Spleen (tissue), 11 donors: Measurements from ENCODE around the gene NENF. TPM values are rescaled to one million over a fixed set of nuclear protein-coding genes. Genes with fewer than 3 reads are reported as not detected.

ENCODE experiments used
- DNase-seq: peaks from one replicate; pipeline ENCODE4 v3.0.0-alpha.2; 2020
- H3K27ac ChIP-seq, 8 donors: fragments of 200-600 bp; sonication (generic) in 7 of 8; 1 replicate in 4 of 8; 2 replicates in 4 of 8; pipeline versions ENCODE4 v1.5.0 to v1.8.0; 2016 to 2021; ENCODE audit warnings: inconsistent platforms in 4 of 8, mild to moderate bottlenecking in 4 of 8, moderate library complexity in 1 of 8
- H3K27me3 ChIP-seq, 7 donors: fragments of 200-600 bp; sonication (generic) in 6 of 7; replicated peaks in 1 of 7; 1 replicate in 4 of 7; 2 replicates in 3 of 7; pipeline versions ENCODE4 v1.5.0 to v1.8.0; 2016 to 2021; ENCODE audit warnings: inconsistent platforms in 3 of 7, mild to moderate bottlenecking in 1 of 7
- H3K36me3 ChIP-seq, 6 donors: fragments of 200-600 bp; sonication (generic) in 5 of 6; 1 replicate in 4 of 6; 2 replicates in 2 of 6; pipeline versions ENCODE4 v1.5.0 to v1.8.0; 2016 to 2021; ENCODE audit warnings: inconsistent platforms in 2 of 6
- H3K4me1 ChIP-seq, 6 donors: fragments of 200-600 bp; sonication (generic) in 5 of 6; 1 replicate in 3 of 6; 2 replicates in 3 of 6; pipeline versions ENCODE4 v1.5.0 to v1.8.0; 2016 to 2021; ENCODE audit warnings: inconsistent platforms in 3 of 6
- H3K4me3 ChIP-seq, 8 donors: fragments of 200-600 bp; sonication (generic) in 7 of 8; 1 replicate in 4 of 8; 2 replicates in 4 of 8; pipeline versions ENCODE4 v1.5.0 to v1.8.0; 2016 to 2021; ENCODE audit warnings: inconsistent platforms in 4 of 8, mild to moderate bottlenecking in 4 of 8, moderate library complexity in 2 of 8
- H3K9me3 ChIP-seq, 8 donors: fragments of 200-600 bp; sonication (generic) in 7 of 8; 1 replicate in 4 of 8; 2 replicates in 4 of 8; pipeline versions ENCODE4 v1.5.0 to v1.8.0; 2016 to 2021; ENCODE audit warnings: inconsistent platforms in 4 of 8
- CTCF ChIP-seq, 11 experiments: fragments of 200-600 bp in 7 of 11; fragments of 450-650 bp in 4 of 11; sonication (generic) in 4 of 11; IDR thresholded peaks in 8 of 11; conservative IDR thresholded peaks in 3 of 11; 1 replicate in 7 of 11; 2 replicates in 4 of 11; pipeline versions ENCODE4 v1.4.0 to v1.8.0; 2016 to 2021; ENCODE audit warnings: antibody characterized with exemption in 11 of 11, inconsistent platforms in 4 of 11, mild to moderate bottlenecking in 1 of 11
- POLR2A ChIP-seq, 3 donors: fragments of 450-650 bp; IDR thresholded peaks; one replicate each; pipeline ENCODE4 v1.5.1; 2017; ENCODE audit warnings: antibody characterized with exemption in 3 of 3, mild to moderate bottlenecking in 1 of 3
- POLR2AphosphoS5 ChIP-seq, 3 donors: sonication (generic); formaldehyde crosslinking; IDR thresholded peaks; one replicate each; pipeline ENCODE4 v1.5.1; 2017; ENCODE audit warnings: antibody characterized with exemption in 3 of 3
- WGBS, 5 donors: extraction: QIAGEN DNeasy Blood & Tissue Kit in 3 of 5; methylation state at CpG; one replicate each; pipeline versions ENCODE4 v1.1.5 to v1.1.7; 2013 to 2018; 5-methylcytosine and 5-hydroxymethylcytosine counted together
- intact Hi-C: fragments of 100-400 bp; cut with DNase I; formaldehyde crosslinking; loops from one replicate; pipeline ENCODE4 v1.15.0; 2023; ENCODE audit warnings: low total_unique reads
- polyA plus RNA-seq, 3 donors: library from polyadenylated mRNA; stranded (reverse); fragments of 200-250 nt; gene quantifications; one replicate each; pipeline ENCODE4 v1.2.1, GENCODE V29; 2013
- total RNA-seq, 7 donors: library from RNA; depleted of rRNA in 3 of 7; stranded (reverse); fragments of >200 nt in 3 of 7; fragmentation: NEBNext Ultra II Directional in 4 of 7; extraction: Animal tissue kit (Norgen Biotek cat#: 25700) in 4 of 7; gene quantifications; one replicate each; pipeline versions ENCODE4 v1.1.0 to v1.2.1, GENCODE V29; 2016 to 2021
- donor health status: healthy with polysubstance abuse.
- donor health status: DM: no; HTN: no; CAD: no; lungs with moderate emphysema.
- donor health status: DM: no; HTN: no; CAD: no.
- donor health status: Bipolar disorder and iron deficiency.
- donor health status: healthy.
- donor health status: DM: no; HTN: no; CAD: no.
- donor health status: DM: yes; HTN: yes; CAD: no.

The NENF gene
- total and polyA plus RNA-seq, 10 donors = 23.2 to 59.4 (median 40.8) TPM

- no peak for TF ChIP-seq POLR2A (IDR thresholded peaks at IDR 0.05)
- TF ChIP-seq POLR2AphosphoS5 (IDR thresholded peaks at IDR 0.05) = no peak
- no peak for TF ChIP-seq CTCF (IDR thresholded peaks at IDR 0.05 in 8 of 11, conservative IDR thresholded peaks at IDR 0.05 in 3 of 11)
- no peaks in the 10 kb centered on the region for H3K4me1 ChIP-seq
- WGBS, 5 donors = 79 to 85% (median 83%) methylated on average over 11 of the region's 11 CpGs
- intact Hi-C loops = no loop called here
- no peak overlapping the region for H3K4me3 ChIP-seq
- H3K27me3 ChIP-seq = no peaks in the 10 kb centered on the region
- H3K27ac ChIP-seq = no peak overlapping the region
- H3K9me3 ChIP-seq = no peaks in the 10 kb centered on the region
- H3K36me3 ChIP-seq = no peaks in the 10 kb centered on the region
- DNase-seq = peak; percentile 41
Measured at GRCh38 chr1:212466898-212467650, 34.4 kb downstream of the NENF start.

GRCh38 chr1:212467843-212468482, 35.2 kb downstream of the NENF start:
- DNase-seq = peak; percentile 46
- Histone ChIP-seq H3K36me3 (no peaks in the 10 kb centered on the region), H3K4me1 (no peaks in the 10 kb centered on the region), H3K27me3 (no peaks in the 10 kb centered on the region), H3K27ac (no peak overlapping the region), H3K4me3 (no peak overlapping the region), H3K9me3 (no peaks in the 10 kb centered on the region)
- intact Hi-C loops = no loop called here
- TF ChIP-seq POLR2A (IDR thresholded peaks at IDR 0.05) (no peak), POLR2AphosphoS5 (IDR thresholded peaks at IDR 0.05) (no peak), CTCF (IDR thresholded peaks at IDR 0.05 in 8 of 11, conservative IDR thresholded peaks at IDR 0.05 in 3 of 11) (no peak)
- WGBS, 5 donors = 75 to 89% (median 85%) methylated on average over 5 to 6 of the region's 6 CpGs

GRCh38 chr1:212470059-212470458, 37.3 kb downstream of the NENF start:
- peak; percentile 60 for DNase-seq
- WGBS, 5 donors = 74 to 93% (median 83%) methylated on average over 15 of the region's 15 CpGs
- Histone ChIP-seq H3K36me3 (no peaks in the 10 kb centered on the region), H3K9me3 (no peaks in the 10 kb centered on the region), H3K27ac (no peak overlapping the region), H3K4me1 (no peaks in the 10 kb centered on the region), H3K27me3 (no peaks in the 10 kb centered on the region), H3K4me3 (no peak overlapping the region)
- TF ChIP-seq POLR2AphosphoS5 (IDR thresholded peaks at IDR 0.05) = peak in 1 of 3 donors; percentile 16
- TF ChIP-seq POLR2A (IDR thresholded peaks at IDR 0.05) = no peak
- TF ChIP-seq CTCF (IDR thresholded peaks at IDR 0.05 in 8 of 11, conservative IDR thresholded peaks at IDR 0.05 in 3 of 11) = no peak
- intact Hi-C loops = no loop called here

- 80 to 97% (median 94%) methylated on average over 3 of the region's 3 CpGs for WGBS, 5 donors
- no peaks in the 10 kb centered on the region for H3K9me3 ChIP-seq
- intact Hi-C loops = no loop called here
Measured at GRCh38 chr1:212471286-212471685, 38.6 kb downstream of the NENF start.

More at GRCh38 chr1:212471286-212471685, 38.6 kb downstream of the NENF start:
- no peaks in the 10 kb centered on the region for H3K4me1 ChIP-seq
- no peak overlapping the region for H3K4me3 ChIP-seq
- H3K27ac ChIP-seq = no peak overlapping the region
- DNase-seq = peak; percentile 60
- TF ChIP-seq POLR2A (IDR thresholded peaks at IDR 0.05) (no peak), CTCF (IDR thresholded peaks at IDR 0.05 in 8 of 11, conservative IDR thresholded peaks at IDR 0.05 in 3 of 11) (no peak), POLR2AphosphoS5 (IDR thresholded peaks at IDR 0.05) (no peak)
- H3K36me3 ChIP-seq = no peaks in the 10 kb centered on the region
- no peaks in the 10 kb centered on the region for H3K27me3 ChIP-seq
